ENCODE measurements around the gene RCSD1.

RCSD1 gene

DNA sequence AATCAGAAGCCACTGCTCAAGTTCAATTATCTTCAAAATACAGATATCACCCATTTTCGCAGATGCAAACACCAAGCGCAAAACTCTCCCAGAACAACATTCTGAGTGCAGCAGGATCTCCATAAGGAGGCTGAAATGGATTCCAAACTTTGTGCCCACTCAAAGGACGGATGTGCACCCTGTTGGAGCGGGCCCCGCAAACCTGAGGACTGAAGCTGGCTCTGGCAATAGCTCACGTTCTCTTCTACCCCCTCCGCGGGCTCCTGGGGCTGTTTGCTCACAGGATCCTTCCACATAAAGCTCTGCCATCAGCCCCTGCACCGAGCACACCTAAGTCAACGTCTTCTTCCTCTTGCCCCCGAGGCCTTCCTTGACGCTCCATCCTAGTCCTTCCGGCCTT is 11.7 kb upstream of the RCSD1 start:
- DNase-seq (ENCODE audit: low read depth), result no peak

DNA sequence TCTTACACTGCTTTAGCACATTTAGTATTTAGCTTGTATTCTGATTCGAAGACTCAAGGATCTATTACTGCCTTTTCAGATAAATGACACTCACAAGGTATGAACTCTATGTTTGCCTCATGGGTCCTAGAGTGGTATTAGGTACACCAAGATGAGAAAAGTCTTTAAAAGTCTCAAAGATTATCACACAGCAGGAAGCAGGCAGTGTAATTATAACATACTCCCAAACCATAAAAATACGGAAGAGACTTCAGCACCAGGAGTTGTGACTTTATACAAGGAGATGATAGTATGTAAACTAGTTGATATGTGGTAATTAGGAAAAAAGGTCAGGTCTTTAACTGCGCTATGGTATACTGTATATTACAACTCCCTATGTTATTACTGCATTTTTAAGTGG is 11.2 kb upstream of the RCSD1 start:
- no peak for DNase-seq (ENCODE audit: low read depth)

DNA sequence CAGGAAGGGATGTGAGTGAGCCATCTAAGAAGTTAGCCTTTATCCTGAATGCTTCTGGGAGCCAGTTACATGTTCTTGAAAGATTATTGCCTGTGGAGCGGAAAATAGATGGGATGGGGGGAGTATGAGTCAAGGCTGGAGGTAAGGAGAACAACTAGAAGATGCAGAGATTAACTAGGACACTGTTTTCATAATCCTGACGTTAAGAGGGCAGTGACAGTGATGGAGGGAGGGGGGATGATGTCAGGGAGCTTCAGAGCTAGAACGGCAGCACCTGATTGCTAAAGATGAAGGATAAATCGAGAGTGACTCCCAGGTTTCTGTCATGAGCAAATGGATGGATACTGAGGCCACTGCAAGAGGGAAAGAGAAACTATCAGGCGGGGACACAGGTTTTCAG is 10.0 kb upstream of the RCSD1 start:
- no peak for DNase-seq (ENCODE audit: low read depth)

DNA sequence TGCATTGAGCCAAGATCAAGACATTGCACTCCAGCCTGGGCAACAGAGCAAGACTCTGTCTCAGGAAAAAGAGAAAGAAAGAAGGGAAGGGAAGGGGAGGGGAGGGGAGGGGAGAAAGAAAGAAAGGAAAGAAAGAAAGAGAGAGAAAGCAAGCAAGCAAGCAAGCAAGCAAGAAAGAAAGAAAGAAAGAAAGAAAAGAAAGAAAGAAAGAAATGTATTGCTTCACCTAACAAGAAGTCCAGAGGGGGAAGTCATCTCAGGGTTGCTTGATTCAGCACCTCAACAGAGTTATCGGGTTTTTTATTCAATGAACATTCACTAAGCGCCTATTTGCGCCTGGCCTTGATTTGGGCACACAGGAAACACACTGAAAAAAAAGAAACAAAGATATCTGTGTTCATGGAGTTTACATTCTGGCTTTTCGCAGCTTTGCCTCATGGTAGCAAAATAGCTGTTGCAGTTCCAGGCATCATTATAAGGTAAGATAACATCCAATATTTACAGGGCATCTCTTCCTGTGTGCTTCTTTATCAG is 8.2 kb upstream of the RCSD1 start:
- DNase-seq (ENCODE audit: low read depth), result no peak

DNA sequence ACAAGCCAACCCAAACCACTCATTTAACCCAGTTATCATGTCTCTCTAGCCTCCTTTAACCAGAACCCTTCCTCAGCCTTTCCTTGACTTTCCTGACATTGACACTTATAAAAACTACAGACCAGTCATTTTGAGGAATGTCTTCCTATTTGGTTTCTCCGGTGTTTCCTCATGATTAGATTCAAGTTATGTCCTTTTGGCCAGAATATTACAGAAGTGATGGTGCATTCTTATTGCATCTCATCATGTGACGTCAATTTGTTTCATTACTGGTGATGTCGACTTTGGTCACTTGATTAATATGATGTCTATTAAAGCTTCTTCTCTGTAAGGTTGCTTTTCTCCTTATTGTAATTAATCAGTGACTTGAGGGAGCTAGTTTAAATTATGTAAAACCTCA is 6.1 kb upstream of the RCSD1 start:
- DNase-seq (ENCODE audit: low read depth), result no peak

DNA sequence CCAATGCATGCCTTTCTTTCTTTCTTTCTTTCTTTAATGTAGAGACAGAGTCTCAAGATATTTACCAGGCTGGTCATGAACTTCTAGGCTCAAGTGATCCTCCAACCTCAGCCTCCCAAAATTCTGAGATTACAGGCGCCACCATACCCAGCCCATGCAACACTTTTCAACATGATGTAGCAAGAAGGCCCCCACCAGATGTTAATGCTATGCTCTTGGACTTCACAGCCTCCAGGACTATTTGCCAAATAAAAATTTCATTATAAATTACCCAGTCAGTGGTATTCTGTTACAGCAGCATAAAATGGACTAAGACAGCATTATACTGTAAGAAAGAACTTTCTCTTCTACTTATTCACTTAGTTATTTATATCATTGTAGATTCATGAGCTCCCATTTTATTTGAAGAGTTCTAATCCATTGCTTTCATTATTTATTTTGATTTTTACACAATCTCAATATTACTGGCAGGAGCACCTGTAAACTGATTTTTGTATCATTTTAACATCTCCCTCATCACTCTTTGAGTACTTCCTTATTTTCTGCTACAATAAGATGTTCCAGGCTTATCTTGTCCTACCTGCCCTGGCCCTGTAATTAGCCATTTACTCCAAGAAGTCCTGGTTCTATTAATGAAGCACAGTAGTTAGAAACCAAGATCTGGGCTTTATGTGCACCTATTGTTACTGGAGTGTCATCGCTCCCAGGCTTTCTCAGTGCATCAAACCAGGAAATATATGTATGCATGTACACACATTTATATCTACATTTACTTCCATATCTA is 4.8 kb upstream of the RCSD1 start:
- DNase-seq (ENCODE audit: low read depth), result no peak

DNA sequence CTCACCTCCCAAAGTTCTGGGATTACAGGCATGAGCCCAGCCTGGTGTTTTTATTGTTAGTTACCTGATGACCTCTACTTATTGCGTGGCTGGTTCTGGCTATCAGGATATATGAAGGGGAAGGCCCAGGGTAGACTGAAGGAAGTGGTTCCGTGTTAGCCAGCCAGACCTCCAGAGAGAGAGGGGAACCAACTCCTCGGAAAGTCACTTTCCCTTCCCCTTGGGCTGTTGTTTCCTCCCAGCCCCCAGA is 2.5 kb upstream of the RCSD1 start:
- DNase-seq (ENCODE audit: low read depth), result no peak

DNA sequence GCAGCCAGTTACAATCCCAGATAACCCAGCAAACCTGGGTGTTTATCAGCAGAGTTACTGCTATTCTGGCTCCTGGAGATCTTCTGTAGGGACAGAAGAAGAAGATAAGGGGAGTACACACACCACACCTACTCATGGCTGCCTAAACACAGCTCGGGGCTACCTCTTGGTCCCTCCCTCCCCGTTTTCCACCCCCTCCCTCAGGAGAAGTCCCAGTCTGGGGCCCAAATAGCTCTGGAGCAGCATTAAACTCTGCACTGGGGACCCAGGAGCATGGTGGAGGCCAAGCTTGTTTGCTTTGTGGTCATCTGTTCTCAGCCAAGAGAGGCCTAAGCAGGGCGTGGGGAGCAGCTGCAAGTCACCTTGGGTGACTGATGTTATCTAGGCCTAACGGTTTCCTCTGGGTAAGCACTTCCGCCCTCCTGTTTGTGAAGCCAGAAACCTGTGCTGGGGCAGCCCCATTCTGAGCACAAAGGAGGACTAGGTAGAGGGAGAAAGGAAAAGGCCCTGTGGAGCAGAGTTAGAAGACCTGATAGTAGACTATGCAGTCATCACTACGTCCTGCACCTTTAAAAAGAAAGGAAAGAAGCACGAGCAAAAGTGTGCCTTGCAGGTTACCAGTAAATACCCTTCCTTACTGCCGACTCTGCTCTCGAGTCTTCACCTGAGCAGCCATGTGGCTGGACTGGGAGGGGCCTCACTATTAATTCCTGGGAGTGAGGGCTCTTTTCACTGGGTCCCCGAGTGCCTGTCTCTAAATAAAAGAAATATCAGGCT is 2.0 kb upstream of the RCSD1 start:
- peak; percentile 69 for DNase-seq (ENCODE audit: low read depth)

DNA sequence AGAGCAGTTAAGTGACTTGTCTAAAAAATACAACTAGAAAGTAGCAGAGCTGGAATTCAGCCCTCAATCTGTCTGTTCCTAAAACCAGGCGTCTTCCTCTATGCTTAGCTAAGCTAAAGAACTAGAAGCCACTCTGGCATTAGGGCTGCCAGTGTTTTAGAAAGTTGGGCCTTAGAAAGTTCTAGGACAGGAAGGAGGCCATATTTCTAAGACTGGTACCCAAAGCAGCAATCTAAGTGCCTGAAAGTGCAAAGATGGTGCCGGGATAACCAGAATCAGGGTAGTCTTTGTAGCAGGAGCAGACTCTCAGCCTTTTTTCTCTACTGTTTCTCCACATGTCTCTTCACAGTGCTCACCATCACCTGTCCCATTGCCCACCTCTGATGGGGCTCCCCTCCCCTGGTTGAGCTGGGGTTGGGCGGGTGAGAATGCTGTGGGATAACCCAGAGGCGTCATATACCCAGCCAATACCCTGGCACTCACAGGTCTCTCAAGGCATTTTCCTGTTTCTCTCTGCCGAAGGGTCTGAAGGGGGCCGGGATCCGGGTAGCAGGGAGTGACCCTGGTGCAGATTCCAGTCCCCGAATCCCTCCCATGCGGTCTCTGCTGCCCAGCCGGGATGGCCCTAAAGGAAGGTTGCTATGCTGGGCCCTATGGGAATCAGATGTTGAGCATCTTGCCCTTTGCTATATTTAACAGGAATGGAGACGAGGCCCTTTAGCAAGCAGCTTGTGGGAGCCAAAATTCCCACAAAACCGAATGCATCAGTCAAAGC is 1.1 kb upstream of the RCSD1 start:
- DNase-seq (ENCODE audit: low read depth), result no peak

DNA sequence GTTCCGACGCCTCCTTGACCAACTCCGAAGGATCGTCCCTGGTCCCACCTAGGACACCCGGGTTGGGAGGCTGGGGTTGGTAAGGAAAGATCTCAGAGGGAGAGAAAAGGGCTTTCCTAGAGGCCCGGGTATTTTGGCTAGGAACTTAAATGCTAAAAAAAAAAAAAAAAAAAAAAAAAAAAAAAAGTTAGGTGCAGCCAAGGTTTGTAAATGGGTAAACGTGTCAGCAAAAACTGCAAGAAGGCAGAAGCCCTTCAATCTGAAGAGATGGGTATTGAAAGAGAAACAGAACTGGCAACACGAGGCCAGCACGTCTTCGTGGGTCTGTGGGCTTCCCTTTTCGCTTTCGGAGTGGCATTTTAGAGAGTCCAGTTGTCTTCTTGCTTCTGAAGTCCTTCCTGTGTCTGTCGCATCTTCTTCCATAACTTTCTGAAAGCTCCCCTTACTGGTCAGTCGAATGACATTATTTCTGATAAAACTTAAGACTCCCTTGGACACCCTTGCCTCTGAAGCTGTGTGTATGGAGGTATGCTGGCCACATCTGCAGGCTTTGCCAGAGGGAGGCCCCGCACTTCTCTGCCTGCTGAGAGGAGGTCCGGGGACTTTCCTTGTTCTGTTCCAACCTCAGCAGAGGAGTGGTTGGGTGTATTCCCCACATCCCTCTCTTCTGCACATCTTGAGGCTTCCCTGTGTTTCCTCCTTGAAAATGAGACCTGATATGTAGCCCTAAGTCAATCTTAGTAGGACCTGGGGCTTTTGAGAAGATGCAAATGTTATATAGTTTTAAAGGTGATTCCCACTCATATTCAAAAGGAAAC is 745 bp downstream of the RCSD1 start:
- DNase-seq (ENCODE audit: low read depth), result no peak

DNA sequence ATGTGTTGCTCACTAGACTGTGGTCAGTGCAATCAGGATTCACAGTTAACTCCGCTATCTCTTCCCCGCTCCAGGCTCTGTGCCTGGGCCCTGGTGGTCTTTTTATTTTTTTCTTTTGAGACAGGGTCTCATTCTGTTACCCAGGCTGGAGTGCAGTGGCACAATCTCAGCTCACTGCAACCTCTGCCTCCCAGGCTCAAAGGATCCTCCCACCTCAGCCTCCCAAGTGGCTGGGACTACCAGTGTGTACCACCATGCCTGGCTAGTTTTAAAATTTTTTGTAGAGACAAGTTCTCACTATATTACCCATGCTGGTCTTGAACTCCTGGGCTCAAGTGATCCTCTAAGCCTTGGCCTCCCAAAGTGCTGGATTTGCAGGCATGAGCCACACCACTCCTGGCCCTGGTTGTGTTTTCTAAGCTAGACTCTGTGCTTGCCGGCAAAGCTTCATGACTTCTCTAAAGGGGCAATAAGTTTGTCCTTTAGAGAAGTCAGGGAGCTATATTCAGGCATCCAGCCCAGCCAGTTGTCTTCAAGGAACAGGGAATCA is 1.4 kb downstream of the RCSD1 start:
- DNase-seq (ENCODE audit: low read depth), result no peak

DNA sequence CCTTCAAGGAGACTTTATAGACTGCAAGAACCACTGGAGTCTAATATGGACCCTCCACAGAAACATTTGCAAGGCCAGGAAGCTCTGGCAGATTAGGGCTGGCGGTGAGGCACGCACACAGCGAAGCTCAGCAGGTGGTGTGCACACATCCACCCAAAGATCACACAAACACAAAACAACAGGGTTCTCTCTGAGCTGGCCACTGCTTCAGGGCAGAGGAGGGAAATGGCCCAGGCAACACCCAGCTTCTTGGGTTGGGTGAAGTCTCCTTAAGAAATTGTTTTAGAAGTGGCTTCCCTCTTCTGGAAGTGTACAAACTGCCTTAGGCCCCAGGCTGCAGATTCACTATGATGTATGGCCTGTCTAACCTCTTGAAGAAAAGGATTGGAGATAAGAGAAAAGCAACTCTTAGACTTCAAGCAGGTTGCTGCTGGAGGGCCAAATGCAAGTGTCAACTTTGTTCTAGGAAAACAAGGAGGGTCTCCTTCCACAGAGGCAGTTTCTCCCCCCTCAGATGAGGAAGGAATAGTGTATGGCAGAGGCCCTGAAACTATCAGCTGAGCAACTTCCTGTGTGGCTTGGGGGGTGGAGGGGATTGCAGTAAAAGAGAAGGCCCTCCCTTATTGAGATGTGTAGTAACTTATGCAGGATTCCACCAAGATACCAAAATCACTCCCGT is 2.0 kb downstream of the RCSD1 start:
- no peak for DNase-seq (ENCODE audit: low read depth)

DNA sequence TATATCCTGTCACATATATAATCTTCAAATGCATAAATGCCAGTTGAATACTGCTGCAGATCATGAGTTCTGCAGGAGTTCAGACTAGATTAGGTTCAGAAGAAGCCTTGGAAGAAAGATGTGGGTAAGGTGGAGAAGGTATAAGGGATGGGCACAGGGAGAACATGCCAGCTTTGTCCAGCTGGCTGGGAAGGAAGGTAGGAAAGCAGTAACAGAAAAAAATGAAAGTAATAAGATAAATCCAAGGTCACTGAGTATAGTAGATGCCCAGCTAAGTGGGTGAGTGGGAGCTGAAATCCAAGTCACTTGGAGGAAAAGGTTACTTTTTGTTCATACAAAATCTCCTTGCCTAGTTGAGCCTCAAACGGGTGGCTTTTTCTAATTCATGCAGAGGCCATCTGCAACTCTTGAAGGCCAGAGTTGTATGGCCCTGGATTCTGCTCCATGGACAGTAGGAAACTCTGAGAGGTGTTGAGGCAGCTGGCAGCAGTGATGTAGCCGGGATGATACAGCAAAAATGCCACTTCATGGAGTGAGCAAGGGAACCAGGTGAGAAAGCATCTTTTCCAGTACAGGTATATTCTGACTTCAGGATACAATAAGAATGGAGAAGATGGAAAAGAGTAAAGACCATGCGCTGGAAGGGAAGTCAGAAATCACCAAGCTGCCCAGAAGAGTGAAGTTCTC is 3.4 kb downstream of the RCSD1 start:
- DNase-seq (ENCODE audit: low read depth), result no peak

DNA sequence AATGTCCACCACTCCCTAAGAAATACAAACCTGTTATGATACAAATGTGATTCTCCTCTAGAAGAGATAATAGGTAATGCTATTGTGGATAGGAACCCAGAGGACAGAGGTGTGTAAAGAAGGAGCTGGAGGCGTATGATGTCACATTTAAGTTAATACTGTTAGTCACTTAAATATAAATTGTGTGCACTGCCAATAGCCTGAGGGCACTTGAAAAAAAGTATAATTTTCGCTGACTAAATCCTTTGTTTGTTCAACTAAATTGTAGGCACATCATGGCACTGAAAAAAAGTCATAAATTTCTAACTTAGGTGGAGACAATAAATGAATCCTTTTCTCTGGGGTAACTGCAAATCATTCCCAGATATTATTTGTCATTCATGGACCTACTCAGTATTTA is 4.4 kb downstream of the RCSD1 start:
- no peak for DNase-seq (ENCODE audit: low read depth)

DNA sequence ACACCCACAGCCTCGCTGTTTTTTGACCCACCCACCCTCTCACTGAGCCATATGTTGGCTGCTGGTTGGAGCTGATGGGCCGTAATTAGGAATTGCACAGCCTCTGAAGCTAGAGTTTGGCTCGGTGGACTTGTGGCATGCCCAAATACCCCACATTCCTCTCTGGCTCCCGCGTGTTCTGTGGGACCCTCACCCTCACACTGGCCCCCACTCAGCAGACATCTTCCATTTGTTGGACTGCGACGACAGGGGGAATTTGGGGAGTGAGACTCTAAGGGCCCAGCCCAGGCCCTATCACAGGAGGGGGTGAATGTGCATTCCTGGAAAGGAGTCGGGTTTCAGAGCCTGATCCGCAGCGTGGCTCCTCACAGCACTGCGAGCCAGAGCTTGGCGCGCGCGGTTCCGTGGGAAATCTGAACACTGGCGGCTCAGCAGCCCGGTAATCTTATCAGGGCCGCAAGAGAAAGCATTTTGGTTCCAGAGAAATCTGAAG is 5.2 kb downstream of the RCSD1 start:
- DNase-seq (ENCODE audit: low read depth), result no peak

DNA sequence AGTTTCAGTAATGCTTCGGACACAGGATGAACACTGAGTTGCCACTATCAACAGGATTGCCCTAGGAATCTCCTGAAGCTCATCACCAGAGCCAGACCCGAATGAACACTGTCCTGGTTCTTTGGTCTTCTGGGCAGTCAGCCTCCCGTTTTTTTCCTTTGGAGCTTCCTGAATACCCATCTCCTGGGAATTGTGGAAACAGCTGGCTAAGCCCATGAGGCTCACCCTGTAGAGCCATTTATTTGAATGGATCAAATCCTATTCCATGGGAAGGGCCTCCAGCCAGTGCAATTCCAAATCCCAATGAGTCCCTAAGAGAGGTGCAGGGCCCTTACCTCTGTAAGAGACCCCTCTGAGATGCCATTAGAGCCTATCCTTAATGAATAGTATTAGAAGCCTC is 5.9 kb downstream of the RCSD1 start:
- DNase-seq (ENCODE audit: low read depth), result no peak

DNA sequence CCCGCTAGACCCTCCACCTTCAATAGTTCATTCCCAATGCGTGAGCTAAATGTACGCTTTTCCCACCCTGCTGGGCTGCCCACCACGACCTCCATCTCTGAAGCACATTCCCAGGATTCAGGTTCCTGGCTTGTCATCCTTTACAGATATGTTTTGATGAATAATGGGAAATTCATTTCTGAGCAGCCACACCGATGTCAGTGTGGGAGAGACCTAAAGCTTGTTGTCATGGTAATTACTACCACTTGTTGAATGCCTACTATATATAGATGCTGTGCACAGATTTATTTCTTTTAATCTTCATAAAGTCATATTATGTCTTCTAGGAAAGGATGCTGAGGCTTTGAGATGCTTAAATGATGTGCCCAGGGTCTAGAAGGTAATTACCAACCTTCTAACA is 8.0 kb downstream of the RCSD1 start:
- DNase-seq (ENCODE audit: low read depth), result no peak

DNA sequence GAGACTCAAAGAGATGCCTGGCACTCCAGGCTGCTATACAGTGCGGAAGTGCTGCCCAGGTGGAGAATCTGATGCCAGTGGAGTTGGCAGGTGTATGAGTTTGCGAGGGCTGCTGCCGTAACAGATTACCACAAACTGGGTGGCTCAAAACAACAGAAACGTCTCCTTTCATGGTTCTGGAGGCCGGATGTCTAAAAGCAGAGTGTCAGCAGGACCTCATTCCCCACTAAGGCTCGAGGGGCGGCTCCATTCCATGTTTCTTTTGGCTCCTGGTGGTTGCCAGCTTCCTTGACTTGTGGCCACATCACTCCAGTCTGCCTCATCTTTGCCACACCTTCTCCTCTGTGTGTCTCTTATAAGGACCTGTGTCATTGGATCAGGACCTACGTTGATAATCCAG is 10.0 kb downstream of the RCSD1 start:
- DNase-seq (ENCODE audit: low read depth), result no peak

DNA sequence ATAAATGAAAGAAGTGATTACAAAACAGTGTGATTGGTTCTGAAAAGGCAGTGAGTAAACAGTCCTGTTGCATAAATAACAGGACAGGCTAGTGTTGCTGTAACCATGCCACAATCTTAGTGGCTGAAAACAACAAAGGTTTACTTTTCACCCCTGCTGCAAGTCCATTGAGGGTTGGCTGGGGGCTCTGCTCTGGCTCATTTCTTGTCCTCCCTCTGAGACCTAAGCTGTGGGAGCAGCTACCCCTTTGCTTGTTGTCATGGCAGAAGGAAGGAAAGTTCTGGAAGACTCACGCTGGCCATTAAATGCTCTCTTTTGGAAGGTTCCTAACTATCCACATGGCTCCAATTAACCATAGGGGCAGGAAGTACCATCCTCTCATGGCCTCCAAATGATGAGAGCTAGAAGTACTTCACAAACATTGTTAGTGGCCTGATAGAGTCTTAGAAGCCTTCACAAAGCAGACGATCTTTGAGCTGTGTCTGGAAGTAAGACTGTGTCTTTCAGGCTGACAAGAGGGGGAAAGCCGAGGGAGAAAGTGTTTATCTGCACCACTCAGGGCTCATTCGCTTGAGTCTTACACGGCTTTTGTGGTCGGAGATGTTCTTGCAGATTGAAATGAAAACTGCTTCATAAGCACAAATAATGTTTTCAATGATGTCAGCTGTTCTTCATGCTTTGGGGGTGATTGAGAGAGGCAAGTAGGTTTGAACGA is 11.9 kb downstream of the RCSD1 start:
- DNase-seq (ENCODE audit: low read depth), result no peak

DNA sequence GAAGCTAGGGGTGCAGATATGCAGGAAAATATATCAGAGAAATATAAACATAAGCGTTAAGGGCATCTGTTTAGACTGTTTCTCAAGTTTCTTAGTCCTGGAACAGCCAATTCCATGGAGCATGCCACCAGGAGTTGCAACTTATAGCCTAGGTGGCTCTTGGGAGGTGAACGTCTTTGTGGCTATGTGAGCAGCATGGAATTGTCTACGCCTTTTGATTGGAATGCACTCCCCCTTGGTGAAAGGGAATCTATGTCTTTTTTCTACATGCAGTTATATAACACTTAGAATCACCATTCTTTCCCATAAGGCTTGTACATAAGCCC is 12.4 kb downstream of the RCSD1 start:
- DNase-seq (ENCODE audit: low read depth), result no peak

Data from activated T-cell treated with anti-CD3 and anti-CD28 coated beads for 24 hours (primary cell).